Kasumi-1 (cell line): Measurements from ENCODE around the gene MCOLN2.

ENCODE experiments used
- DNase-seq, 2 experiments: peaks; one replicate each; lab custom pipeline; 2025; lab: John Stamatoyannopoulos, UW

The MCOLN2 gene

DNA sequence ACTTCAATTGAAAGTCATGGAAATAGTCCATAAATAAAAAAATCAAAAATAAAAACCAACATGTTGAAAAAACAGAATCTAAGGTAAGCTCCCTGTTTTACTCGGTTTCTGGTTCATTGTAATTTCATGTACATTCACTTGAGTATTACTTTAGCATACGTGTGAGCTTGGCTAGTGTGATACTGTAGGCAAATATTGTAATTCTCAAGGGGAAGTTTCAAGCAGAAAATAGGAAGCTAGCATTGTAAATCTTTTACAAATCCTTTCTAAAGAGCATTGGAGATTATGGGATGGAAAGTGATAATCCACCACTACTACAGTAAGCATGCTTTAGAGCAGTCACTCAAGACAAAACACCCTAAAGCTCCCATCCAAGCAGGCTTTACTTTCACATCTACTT lies 100.6 kb downstream of the MCOLN2 start:
- DNase-seq, result no peak

GRCh38 chr1:84892705-84893618 lies 104.0 kb downstream of the MCOLN2 start, which contains the start of gene LPAR3:
TSS of gene LPAR3 (minus strand) at chr1:84893206. CDS start at chr1:84866120, 27,086 bp downstream.
- no peak for DNase-seq

GRCh38 chr1:84890566-84890965 lies 106.3 kb downstream of the MCOLN2 start:
- no peak for DNase-seq

DNA sequence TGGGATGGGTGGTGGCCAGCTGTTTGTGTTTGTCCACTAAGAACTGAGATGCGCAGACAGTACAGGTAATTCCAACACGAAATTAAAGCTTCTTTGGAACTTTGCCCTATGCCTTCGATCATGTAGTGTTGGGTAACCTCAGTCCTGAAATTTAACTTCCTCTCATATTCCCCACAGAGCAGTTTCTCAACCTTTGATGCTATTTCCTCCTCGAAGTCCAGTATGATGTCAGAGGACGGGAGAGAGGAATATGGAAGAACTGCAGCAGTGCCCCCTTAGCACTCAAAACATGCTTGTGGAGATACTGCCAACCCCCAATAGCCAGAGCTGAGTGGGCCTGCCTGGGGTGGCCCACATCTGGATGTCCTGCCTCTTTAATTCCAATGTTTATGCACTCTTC lies 107.5 kb downstream of the MCOLN2 start:
- peak; percentile 27 to 38 for DNase-seq

DNA sequence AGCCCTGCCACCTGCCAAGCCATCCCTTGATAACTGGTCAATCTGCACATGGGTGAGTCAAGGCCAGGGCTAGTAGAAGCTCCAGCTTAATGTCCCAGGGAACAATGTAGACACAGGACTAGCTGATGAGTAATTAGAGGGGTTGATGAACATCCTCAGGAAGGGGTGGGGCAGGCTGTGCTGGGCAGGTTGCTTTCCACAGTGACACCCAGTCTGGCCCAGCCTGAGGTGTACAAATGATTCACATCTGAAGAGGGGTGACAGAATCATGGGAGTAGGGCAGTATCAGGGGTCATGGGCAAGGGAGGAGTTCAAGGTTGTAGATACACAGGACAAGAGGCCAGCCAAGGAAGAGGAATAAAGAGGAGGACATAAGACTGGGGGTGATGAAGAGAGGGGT lies 108.2 kb downstream of the MCOLN2 start:
- DNase-seq, result no peak

DNA sequence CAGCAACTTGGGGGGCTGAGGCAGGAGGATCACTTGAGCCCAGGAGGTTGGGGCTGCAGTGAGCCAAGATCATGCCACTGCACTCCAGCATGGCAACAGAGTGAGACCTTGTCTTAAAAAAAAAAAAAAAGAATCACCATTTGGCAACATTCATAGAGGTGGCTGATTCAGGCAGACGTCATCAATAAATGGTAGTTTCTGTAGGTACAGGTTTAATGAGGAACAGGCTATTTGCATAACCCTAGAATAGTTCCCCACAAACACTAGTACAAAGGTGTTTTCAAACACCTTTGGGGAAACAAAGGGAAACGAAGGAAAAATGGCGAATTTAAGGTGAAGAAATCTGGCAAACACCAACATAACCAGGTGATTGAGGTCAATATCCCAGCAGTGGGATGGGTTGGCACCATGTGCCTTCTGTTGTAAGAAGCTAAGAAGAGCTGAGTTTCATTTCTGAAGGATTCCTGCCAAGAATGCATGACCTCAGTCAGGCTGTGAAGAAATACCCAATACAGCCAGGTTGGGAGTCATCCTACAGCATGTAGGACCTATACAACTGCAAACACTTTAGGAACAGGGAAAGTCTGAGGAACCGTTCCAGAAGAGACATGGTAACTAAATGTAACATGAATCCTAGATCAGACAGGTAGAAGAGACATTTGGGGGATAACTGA lies 109.5 kb downstream of the MCOLN2 start:
- no peak for DNase-seq

- no peak for DNase-seq
Observed at GRCh38 chr1:84885469-84885868, 111.4 kb downstream of the MCOLN2 start.

DNA sequence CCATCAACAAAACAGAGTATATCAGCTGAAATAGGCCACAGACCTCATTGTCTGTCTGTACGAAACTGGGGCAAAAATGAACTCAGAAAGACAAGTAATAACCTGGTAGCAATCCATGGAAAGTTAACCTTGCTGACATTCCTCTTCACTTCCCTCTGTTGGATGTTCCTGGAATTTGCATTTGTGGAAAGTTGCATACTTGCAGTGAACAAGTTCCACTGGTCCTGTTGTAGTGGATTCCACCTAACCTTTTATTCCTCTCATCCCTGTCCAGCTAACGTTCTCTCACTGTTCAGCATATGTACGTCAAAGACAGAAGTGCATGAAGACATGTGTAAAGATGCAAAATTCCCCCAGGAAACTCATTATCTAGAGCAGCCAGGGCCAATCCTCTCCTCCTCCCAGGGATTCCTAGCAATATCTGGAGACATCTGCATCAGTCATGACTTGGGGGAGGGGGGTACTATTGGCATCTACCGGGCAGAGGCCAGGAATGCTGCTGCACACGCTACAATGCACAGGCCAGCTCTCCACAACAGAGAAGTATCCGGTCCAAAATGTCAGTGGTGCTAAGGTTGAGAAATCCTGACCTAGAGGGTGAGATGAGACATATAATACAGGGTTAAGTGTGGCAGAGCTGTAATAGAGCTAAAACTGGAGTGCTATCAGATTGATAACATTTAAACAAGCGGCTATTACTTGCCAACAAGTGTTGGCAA lies 112.1 kb downstream of the MCOLN2 start:
- no peak for DNase-seq

DNA sequence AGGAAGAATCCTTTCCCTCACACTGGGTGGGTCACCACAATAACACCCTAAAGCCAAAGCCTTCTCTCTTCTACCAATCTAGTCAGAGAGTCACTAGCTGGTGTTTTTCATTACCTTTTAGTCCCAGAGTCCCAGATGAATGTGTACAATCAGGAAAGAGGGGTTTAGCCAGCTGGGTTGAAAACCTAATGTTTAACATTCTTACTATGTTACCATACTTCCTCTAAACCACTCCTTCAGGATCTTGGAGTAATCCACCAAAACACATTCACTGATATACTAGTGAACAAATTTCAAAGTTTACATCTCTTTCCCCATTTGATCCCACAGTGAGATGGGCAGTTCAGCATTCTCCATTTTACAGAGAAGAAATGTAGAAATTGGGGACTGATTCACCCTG lies 113.6 kb downstream of the MCOLN2 start:
- peak in 1 of 2 experiments; percentile 8 for DNase-seq

GRCh38 chr1:84877592-84877991 lies 119.3 kb downstream of the MCOLN2 start:
- no peak for DNase-seq

- no peak for DNase-seq
Observed at GRCh38 chr1:84876353-84876752, 120.6 kb downstream of the MCOLN2 start.
